Natural killer cell treated with Interleukin-12 subunit alpha and Interleukin-12 subunit beta and Interleukin-15 and Interleukin-18, amount 100 ng/mL, for 72 hours (primary cell): ENCODE data around the gene DEFB131A. TPM values are rescaled to one million over a fixed set of nuclear protein-coding genes. Genes with fewer than 3 reads are reported as not detected.
"Not testable (repeated sequence)": the region's sequence is repeated elsewhere in the genome, so short reads cannot be mapped to it uniquely, and the experiment has no call there.

Experiments
- ATAC-seq, 2 donors: fragments of 150-1000 bp; cut with Tn5 transposase in 1 of 2; sonication (Bioruptor Pico), chemical (Tn5 transposase) in 1 of 2; 2 replicates each; pipeline ENCODE4 v1.10.0; 2021
- DNase-seq: peaks from one replicate; pipeline ENCODE4 v3.0.0; 2022; ENCODE audit warnings: low spot score
- H3K27ac Mint-ChIP-seq, 2 donors: 1 replicate in 1 of 2; 2 replicates in 1 of 2; pipeline ENCODE4 v1.8.0; 2022; ENCODE audit warnings: mixed read lengths in 2 of 2, mild to moderate bottlenecking in 1 of 2, moderate library complexity in 1 of 2
- H3K27me3 Mint-ChIP-seq, 2 donors: 1 replicate in 1 of 2; 2 replicates in 1 of 2; pipeline ENCODE4 v1.8.0; 2022; ENCODE audit warnings: mixed read lengths in 2 of 2
- H3K36me3 Mint-ChIP-seq: one replicate; pipeline ENCODE4 v1.8.0; 2022; ENCODE audit warnings: mixed read lengths
- H3K4me1 Mint-ChIP-seq, 2 donors: 1 replicate in 1 of 2; 2 replicates in 1 of 2; pipeline ENCODE4 v1.8.0; 2022; ENCODE audit warnings: low read depth in 2 of 2, mixed read lengths in 2 of 2, mild to moderate bottlenecking in 1 of 2
- H3K4me3 Mint-ChIP-seq: one replicate; pipeline ENCODE4 v1.8.0; 2022; ENCODE audit warnings: mixed read lengths
- H3K9me3 Mint-ChIP-seq: 2 replicates; pipeline ENCODE4 v1.8.0; 2022; ENCODE audit warnings: mixed read lengths
- total RNA-seq, 2 donors: library from RNA; stranded (reverse); gene quantifications; one replicate each; pipeline ENCODE4 v1.2.3, GENCODE V29; 2022

The DEFB131A gene
- not detected for total RNA-seq

- H3K4me1 Mint-ChIP-seq, H3K9me3 Mint-ChIP-seq, H3K27ac Mint-ChIP-seq, H3K36me3 Mint-ChIP-seq, DNase-seq, H3K4me3 Mint-ChIP-seq, H3K27me3 Mint-ChIP-seq, ATAC-seq: not testable (repeated sequence)
Measured at GRCh38 chr4:9444114-9444513, at the start of gene DEFB131A. Gene DEFB131A, plus strand, starts transcription at chr4:9444414. Its CDS starts 120 bp downstream, at chr4:9444534.

DNA sequence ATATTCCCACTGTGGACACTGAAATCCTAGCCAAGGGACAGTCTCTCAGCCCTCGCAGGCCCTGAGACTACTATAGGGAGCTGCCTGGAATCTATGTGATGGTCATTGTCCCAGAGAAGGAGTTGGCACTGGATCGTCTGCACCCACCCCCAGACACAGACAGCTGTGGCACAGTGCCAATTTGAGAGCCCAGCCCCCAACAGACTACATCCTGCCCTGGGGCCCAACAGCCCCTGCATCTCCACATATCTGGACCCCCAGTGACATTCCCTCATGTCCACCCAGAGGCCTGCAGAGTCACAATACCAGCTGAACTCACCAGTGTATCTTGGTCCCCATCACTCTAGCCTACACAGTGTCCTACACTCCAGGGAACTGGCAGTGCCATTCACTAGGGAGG, 38.4 kb upstream of the DEFB131A start:
- not testable (repeated sequence) for H3K9me3 Mint-ChIP-seq, H3K27ac Mint-ChIP-seq, ATAC-seq, DNase-seq, H3K27me3 Mint-ChIP-seq, H3K4me1 Mint-ChIP-seq, H3K36me3 Mint-ChIP-seq, H3K4me3 Mint-ChIP-seq

DNA sequence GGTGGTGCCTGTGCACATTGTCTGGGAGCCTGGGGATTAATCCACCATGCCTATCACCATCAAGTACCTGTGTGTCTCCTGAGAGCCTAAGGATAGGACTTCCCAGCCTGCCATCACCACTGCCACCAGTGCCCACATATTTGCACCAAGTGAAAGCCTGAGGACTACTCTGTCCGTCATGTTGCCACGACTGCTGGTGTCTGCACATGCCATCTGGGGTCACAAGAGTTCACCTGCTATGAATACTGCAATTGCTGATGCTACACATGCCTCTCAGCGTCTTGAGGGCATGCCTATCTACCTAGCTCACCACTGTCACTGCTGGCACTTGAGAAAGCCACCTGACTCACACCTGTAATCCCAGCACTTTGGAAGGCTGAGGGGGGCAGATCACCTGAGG, 37.7 kb upstream of the DEFB131A start:
- ATAC-seq, H3K36me3 Mint-ChIP-seq, H3K27ac Mint-ChIP-seq, DNase-seq, H3K4me1 Mint-ChIP-seq, H3K27me3 Mint-ChIP-seq, H3K4me3 Mint-ChIP-seq, H3K9me3 Mint-ChIP-seq: not testable (repeated sequence)

GRCh38 chr4:9409793-9410192, 34.4 kb upstream of the DEFB131A start:
- peaks cover 5% of the 10 kb centered on the region for H3K36me3 Mint-ChIP-seq
- no peak for ATAC-seq
- no peaks in the 10 kb centered on the region for H3K4me1 Mint-ChIP-seq
- no peaks in the 10 kb centered on the region for H3K27me3 Mint-ChIP-seq
- no peak overlapping the region for H3K4me3 Mint-ChIP-seq
- peaks cover 8% of the 10 kb centered on the region for H3K9me3 Mint-ChIP-seq
- DNase-seq = no peak
- H3K27ac Mint-ChIP-seq = no peak overlapping the region

- not testable (repeated sequence) for H3K36me3 Mint-ChIP-seq, H3K27ac Mint-ChIP-seq, H3K27me3 Mint-ChIP-seq, H3K9me3 Mint-ChIP-seq, ATAC-seq, DNase-seq, H3K4me3 Mint-ChIP-seq, H3K4me1 Mint-ChIP-seq
Measured at GRCh38 chr4:9421884-9422455, 22.2 kb upstream of the DEFB131A start.

DNA sequence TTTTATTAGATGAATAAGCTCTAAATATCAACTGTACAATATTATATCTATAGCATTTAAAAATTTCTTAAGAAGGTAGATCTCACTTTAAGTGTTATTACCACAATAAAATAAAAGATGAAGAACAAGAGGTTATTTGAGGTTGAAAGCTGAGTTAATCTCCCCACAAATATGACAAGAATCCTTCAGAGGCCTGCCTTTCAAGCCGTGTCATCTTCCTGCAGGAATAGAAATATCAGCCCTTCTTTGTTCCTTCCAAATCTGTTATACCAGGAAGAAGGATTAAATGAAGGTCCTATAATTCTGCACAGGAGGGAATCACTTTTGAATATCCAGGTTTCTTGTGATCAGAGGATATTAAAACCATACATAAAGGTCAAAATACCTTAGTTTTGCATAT, 18.3 kb upstream of the DEFB131A start:
- not testable (repeated sequence) for ATAC-seq, DNase-seq, H3K4me3 Mint-ChIP-seq, H3K4me1 Mint-ChIP-seq, H3K27ac Mint-ChIP-seq, H3K36me3 Mint-ChIP-seq, H3K9me3 Mint-ChIP-seq
- H3K27me3 Mint-ChIP-seq = peaks cover 0 to 14% of the 10 kb centered on the region in 2 donors

- not testable (repeated sequence) for DNase-seq, H3K27me3 Mint-ChIP-seq, ATAC-seq, H3K36me3 Mint-ChIP-seq, H3K4me3 Mint-ChIP-seq, H3K4me1 Mint-ChIP-seq, H3K9me3 Mint-ChIP-seq, H3K27ac Mint-ChIP-seq
Measured at GRCh38 chr4:9430061-9430460, 14.2 kb upstream of the DEFB131A start.

GRCh38 chr4:9433320-9433719, 10.9 kb upstream of the DEFB131A start:
- not testable (repeated sequence) for H3K9me3 Mint-ChIP-seq, H3K27ac Mint-ChIP-seq, ATAC-seq, H3K4me3 Mint-ChIP-seq, DNase-seq, H3K36me3 Mint-ChIP-seq, H3K4me1 Mint-ChIP-seq, H3K27me3 Mint-ChIP-seq

DNA sequence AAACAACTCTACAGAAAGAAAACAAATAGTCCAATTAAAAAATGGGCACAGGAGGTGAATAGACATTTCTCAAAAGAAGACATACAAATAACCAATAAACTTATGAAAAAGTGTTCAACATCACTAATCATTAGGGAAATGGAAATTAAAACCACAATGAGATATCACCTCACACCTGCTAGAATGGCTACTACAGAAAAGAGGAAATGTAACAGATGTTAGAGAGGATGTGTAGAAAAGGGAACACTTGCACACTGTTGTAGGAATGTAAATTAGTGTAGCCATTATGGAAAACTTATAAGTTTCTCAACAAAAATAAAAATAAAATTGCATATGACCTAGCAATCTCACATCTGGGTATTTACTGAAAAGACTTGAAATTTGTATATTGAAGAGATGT, 7.5 kb upstream of the DEFB131A start:
- ATAC-seq, H3K27me3 Mint-ChIP-seq, H3K27ac Mint-ChIP-seq: not testable (repeated sequence)

DNA sequence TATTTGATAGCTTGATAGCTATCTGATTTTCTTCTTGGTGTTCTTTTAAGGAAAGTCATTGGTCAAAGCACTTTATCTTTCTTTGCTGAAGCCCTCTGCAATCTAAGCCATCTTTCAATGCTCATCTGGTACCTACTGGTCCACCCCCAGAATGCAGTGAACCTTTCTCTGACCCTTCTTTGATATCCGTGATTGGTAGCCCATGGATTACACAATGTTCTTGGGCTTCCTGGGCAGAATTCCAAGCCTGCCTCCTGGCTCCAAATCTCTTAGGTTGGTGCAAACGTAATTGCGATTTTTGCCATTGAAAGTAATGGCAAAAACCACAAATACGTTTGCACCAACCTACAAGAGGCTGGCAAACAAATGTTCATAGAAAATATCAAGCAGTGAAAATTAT, 1.9 kb upstream of the DEFB131A start:
- not testable (repeated sequence) for H3K27me3 Mint-ChIP-seq, H3K36me3 Mint-ChIP-seq

More for the DNA sequence above, 7.5 kb upstream of the DEFB131A start:
- not testable (repeated sequence) for H3K36me3 Mint-ChIP-seq, H3K4me3 Mint-ChIP-seq, H3K4me1 Mint-ChIP-seq, DNase-seq, H3K9me3 Mint-ChIP-seq

GRCh38 chr4:9444681-9445080, 467 bp downstream of the DEFB131A start:
- not testable (repeated sequence) for H3K9me3 Mint-ChIP-seq, H3K27me3 Mint-ChIP-seq, H3K4me3 Mint-ChIP-seq, DNase-seq, ATAC-seq, H3K36me3 Mint-ChIP-seq, H3K27ac Mint-ChIP-seq, H3K4me1 Mint-ChIP-seq

More for the DNA sequence above, 1.9 kb upstream of the DEFB131A start:
- H3K4me1 Mint-ChIP-seq, H3K27ac Mint-ChIP-seq, H3K4me3 Mint-ChIP-seq, ATAC-seq, DNase-seq, H3K9me3 Mint-ChIP-seq: not testable (repeated sequence)

DNA sequence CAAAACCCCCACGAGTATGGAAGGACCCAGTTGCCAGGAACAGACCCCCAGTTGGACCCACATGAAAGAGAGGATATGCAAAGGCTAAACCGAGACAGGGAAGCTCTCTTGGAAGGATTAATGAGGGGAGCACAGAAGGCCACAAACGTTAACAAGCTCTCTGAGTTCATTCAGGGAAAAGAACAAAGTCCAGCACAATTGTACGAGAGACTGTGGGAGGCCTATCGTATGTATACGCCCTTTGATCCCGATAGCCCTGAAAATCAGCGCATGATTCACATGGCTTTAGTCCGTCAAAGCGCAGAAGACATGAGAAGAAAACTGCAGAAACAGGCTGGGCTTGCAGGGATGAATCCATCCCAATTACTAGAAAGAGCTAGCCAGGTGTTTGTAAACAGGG, 8.0 kb downstream of the DEFB131A start:
- not testable (repeated sequence) for DNase-seq, H3K36me3 Mint-ChIP-seq, H3K4me3 Mint-ChIP-seq, H3K9me3 Mint-ChIP-seq, H3K27me3 Mint-ChIP-seq, H3K27ac Mint-ChIP-seq, ATAC-seq, H3K4me1 Mint-ChIP-seq

DNA sequence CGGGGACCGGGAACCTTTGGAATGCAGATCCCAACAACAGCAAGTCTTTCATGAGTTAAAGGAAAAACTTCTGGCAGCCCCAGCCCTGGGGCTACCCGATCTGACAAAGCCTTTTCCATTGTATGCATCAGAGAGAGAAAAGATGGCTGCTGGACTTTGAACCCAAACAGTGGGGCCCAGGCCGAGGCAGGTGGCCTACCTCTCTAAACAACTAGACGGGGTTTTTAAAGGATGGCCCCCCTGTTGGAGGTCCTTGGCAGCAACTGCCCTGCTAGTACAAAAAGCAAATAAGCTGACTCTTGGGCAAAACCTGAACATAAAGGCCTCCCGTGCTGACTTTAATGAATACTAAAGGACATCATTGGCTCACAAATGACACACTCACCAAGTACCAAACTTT, 10.1 kb downstream of the DEFB131A start:
- not testable (repeated sequence) for ATAC-seq, H3K27ac Mint-ChIP-seq, H3K4me3 Mint-ChIP-seq, H3K9me3 Mint-ChIP-seq, H3K4me1 Mint-ChIP-seq, H3K27me3 Mint-ChIP-seq, H3K36me3 Mint-ChIP-seq, DNase-seq

- not testable (repeated sequence) for H3K27ac Mint-ChIP-seq, H3K9me3 Mint-ChIP-seq, DNase-seq
Measured at GRCh38 chr4:9455046-9455445, 10.8 kb downstream of the DEFB131A start.

DNA sequence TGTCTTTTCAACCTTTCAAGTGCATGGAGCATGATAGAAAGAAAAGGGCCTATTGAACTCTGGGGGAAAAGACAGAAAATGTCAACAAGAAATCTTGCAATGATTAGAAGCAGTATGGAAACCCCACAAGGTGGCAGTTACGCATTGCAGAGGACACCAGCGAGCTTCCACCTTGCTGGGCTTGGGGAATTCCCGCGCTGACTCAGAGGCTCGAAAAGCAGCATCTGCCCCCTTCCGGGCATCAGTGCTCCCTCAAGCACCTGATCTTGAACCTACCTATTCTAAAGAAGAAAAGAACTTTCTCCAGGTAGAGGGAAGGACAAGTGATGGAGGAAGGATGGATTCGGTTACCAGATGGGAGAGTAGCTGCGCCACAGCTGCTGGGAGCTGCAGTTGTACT, 35.3 kb downstream of the DEFB131A start:
- H3K9me3 Mint-ChIP-seq, H3K4me1 Mint-ChIP-seq, H3K36me3 Mint-ChIP-seq, H3K4me3 Mint-ChIP-seq, DNase-seq, H3K27ac Mint-ChIP-seq, H3K27me3 Mint-ChIP-seq, ATAC-seq: not testable (repeated sequence)

More at GRCh38 chr4:9455046-9455445, 10.8 kb downstream of the DEFB131A start:
- H3K27me3 Mint-ChIP-seq, H3K4me3 Mint-ChIP-seq, H3K36me3 Mint-ChIP-seq, H3K4me1 Mint-ChIP-seq, ATAC-seq: not testable (repeated sequence)
